Gastrocnemius medialis (tissue), 4 donors: ENCODE results near the gene MEAF6.

Source experiments
- POLR2A ChIP-seq, 2 donors: fragments of 450-650 bp; IDR thresholded peaks; one replicate each; pipeline ENCODE4 v1.6.1; 2017; ENCODE audit warnings: antibody characterized with exemption in 2 of 2, mild to moderate bottlenecking in 2 of 2, moderate library complexity in 2 of 2
- TF ChIP-seq, protein P1 (sequence below), 5 experiments: fragments of 450-650 bp in 3 of 5; fragments of 200-600 bp in 2 of 5; sonication (generic) in 2 of 5; IDR thresholded peaks in 4 of 5; conservative IDR thresholded peaks in 1 of 5; 1 replicate in 4 of 5; 2 replicates in 1 of 5; pipeline ENCODE4 v1.5.1; 2016 to 2019; ENCODE audit warnings: antibody characterized with exemption in 5 of 5, mild to moderate bottlenecking in 3 of 5, moderate library complexity in 3 of 5

DNA sequence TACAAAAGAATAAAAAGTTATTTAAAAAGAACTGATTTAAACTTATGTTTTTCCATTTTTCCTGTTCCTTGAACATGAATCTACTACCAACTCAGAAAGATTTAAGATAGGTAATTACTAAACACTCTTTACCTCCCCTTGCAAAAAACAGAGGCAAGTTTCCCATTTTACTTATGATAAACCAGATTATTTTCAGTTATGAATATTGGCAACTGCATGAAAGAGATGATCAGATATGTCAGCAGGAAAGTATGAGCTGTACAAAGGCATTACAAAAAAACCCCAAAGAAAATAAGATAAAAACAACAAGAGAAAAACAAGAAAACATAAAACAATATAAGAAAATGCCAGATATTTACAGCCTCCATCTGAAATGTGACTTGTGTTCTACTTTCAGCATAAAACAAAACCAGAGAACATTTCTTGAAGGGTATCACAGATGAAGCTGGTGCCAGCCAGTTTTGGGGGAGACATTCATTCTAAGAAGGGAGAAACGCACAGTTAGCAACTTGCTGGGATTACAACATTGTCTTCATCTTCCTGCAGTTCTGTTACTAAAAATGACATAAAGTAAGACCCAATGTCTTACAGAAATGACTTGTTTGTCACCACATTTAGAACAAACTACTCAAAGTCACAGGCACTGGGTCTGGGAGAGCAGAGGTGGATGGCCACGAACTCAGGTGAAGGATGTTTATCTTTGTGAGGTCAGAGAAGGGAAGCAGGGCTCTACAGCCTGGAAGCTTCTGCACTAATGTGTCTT lies 21.0 kb downstream of the MEAF6 start:
- TF ChIP-seq, protein P1, sequence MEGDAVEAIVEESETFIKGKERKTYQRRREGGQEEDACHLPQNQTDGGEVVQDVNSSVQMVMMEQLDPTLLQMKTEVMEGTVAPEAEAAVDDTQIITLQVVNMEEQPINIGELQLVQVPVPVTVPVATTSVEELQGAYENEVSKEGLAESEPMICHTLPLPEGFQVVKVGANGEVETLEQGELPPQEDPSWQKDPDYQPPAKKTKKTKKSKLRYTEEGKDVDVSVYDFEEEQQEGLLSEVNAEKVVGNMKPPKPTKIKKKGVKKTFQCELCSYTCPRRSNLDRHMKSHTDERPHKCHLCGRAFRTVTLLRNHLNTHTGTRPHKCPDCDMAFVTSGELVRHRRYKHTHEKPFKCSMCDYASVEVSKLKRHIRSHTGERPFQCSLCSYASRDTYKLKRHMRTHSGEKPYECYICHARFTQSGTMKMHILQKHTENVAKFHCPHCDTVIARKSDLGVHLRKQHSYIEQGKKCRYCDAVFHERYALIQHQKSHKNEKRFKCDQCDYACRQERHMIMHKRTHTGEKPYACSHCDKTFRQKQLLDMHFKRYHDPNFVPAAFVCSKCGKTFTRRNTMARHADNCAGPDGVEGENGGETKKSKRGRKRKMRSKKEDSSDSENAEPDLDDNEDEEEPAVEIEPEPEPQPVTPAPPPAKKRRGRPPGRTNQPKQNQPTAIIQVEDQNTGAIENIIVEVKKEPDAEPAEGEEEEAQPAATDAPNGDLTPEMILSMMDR (IDR thresholded peaks at IDR 0.05 in 4 of 5, conservative IDR thresholded peaks at IDR 0.05 in 1 of 5), result no peak
- TF ChIP-seq POLR2A (IDR thresholded peaks at IDR 0.05), result no peak
